ENCODE data around the gene GCNT1.

Gene GCNT1

GRCh38 chr9:76465442-76466298 is 6.7 kb downstream of the GCNT1 start:
- H2AFZ ChIP-seq (ENCODE audit: insufficient read depth, low read length, poor library complexity) = no peak overlapping the region
- H3K4ac ChIP-seq (ENCODE audit: low read depth, low read length) = no peak overlapping the region
- H3K36me3 ChIP-seq (ENCODE audit: control insufficient read depth in 1 of 2, insufficient read depth in 2 of 2, low read length in 2 of 2) = no peaks in the 10 kb centered on the region
- H3K14ac ChIP-seq (ENCODE audit: low read length) = no peak overlapping the region
- H3K27ac ChIP-seq (ENCODE audit: low read depth, low read length) = no peak overlapping the region
- no peaks in the 10 kb centered on the region for H3K79me1 ChIP-seq (ENCODE audit: low read length)
- H2BK5ac ChIP-seq (ENCODE audit: low read depth, low read length, poor library complexity) = no peak overlapping the region
- DNase-seq = no peak
- H4K8ac ChIP-seq (ENCODE audit: low read depth, low read length) = no peak overlapping the region
- no peak overlapping the region for H3K4me2 ChIP-seq (ENCODE audit: low read length)
- no peak overlapping the region for H2BK12ac ChIP-seq (ENCODE audit: low read length)
- no peak overlapping the region for H3K9ac ChIP-seq (ENCODE audit: low read length)
- no peak overlapping the region for H4K12ac ChIP-seq (ENCODE audit: low read depth, low read length)
- H3K23ac ChIP-seq (ENCODE audit: low read length) = no peak overlapping the region
- no peak overlapping the region for H2AK5ac ChIP-seq (ENCODE audit: low read length)
- no peak overlapping the region for H3K18ac ChIP-seq (ENCODE audit: low read length)
- H3K4me1 ChIP-seq (ENCODE audit: control insufficient read depth in 1 of 2, insufficient read depth in 2 of 2, low read length in 2 of 2) = no peaks in the 10 kb centered on the region
- no peak overlapping the region for H2BK120ac ChIP-seq (ENCODE audit: insufficient read depth, low read length, poor library complexity)
- no peaks in the 10 kb centered on the region for H3K9me3 ChIP-seq (ENCODE audit: insufficient read depth, low read depth, low read length)
- no peaks in the 10 kb centered on the region for H3K79me2 ChIP-seq (ENCODE audit: control insufficient read depth, insufficient read depth, low read length, poor library complexity)
- no peaks in the 10 kb centered on the region for H3K27me3 ChIP-seq (ENCODE audit: insufficient read depth, low read length)
- no peak overlapping the region for H4K91ac ChIP-seq (ENCODE audit: low read depth, low read length)
- WGBS (ENCODE audit: extremely low coverage, insufficient coverage, insufficient read length) = no CpG with 5 or more reads among the region's 8 CpGs
- H3K4me3 ChIP-seq (ENCODE audit: low read depth, low read length) = no peak overlapping the region

GRCh38 chr9:76466299-76466605 is 7.3 kb downstream of the GCNT1 start:
- no peak overlapping the region for H2AK5ac ChIP-seq (ENCODE audit: low read length)
- H3K4me3 ChIP-seq (ENCODE audit: low read depth, low read length) = no peak overlapping the region
- no peak overlapping the region for H2BK120ac ChIP-seq (ENCODE audit: insufficient read depth, low read length, poor library complexity)
- no peaks in the 10 kb centered on the region for H3K79me2 ChIP-seq (ENCODE audit: control insufficient read depth, insufficient read depth, low read length, poor library complexity)
- no peak overlapping the region for H2BK12ac ChIP-seq (ENCODE audit: low read length)
- H3K27me3 ChIP-seq (ENCODE audit: insufficient read depth, low read length) = no peaks in the 10 kb centered on the region
- DNase-seq = no peak
- no peak overlapping the region for H3K23ac ChIP-seq (ENCODE audit: low read length)
- WGBS (ENCODE audit: extremely low coverage, insufficient coverage, insufficient read length) = no CpG with 5 or more reads among the region's 2 CpGs
- H3K4me2 ChIP-seq (ENCODE audit: low read length) = no peak overlapping the region
- no peak overlapping the region for H3K27ac ChIP-seq (ENCODE audit: low read depth, low read length)
- no peaks in the 10 kb centered on the region for H3K36me3 ChIP-seq (ENCODE audit: control insufficient read depth in 1 of 2, insufficient read depth in 2 of 2, low read length in 2 of 2)
- H3K9me3 ChIP-seq (ENCODE audit: insufficient read depth, low read depth, low read length) = no peaks in the 10 kb centered on the region
- no peak overlapping the region for H3K14ac ChIP-seq (ENCODE audit: low read length)
- no peaks in the 10 kb centered on the region for H3K79me1 ChIP-seq (ENCODE audit: low read length)
- no peak overlapping the region for H3K4ac ChIP-seq (ENCODE audit: low read depth, low read length)
- H2BK5ac ChIP-seq (ENCODE audit: low read depth, low read length, poor library complexity) = no peak overlapping the region
- no peak overlapping the region for H2AFZ ChIP-seq (ENCODE audit: insufficient read depth, low read length, poor library complexity)
- H3K4me1 ChIP-seq (ENCODE audit: control insufficient read depth in 1 of 2, insufficient read depth in 2 of 2, low read length in 2 of 2) = peaks cover 3% of the 10 kb centered on the region in 2 experiments
- H4K12ac ChIP-seq (ENCODE audit: low read depth, low read length) = no peak overlapping the region
- no peak overlapping the region for H3K18ac ChIP-seq (ENCODE audit: low read length)
- H3K9ac ChIP-seq (ENCODE audit: low read length) = no peak overlapping the region
- no peak overlapping the region for H4K91ac ChIP-seq (ENCODE audit: low read depth, low read length)
- H4K8ac ChIP-seq (ENCODE audit: low read depth, low read length) = no peak overlapping the region

GRCh38 chr9:76474419-76474818 is 15.4 kb downstream of the GCNT1 start:
- no peak overlapping the region for H3K14ac ChIP-seq (ENCODE audit: low read length)
- no peak overlapping the region for H3K27ac ChIP-seq (ENCODE audit: low read depth, low read length)
- no peaks in the 10 kb centered on the region for H3K79me2 ChIP-seq (ENCODE audit: control insufficient read depth, insufficient read depth, low read length, poor library complexity)
- H3K79me1 ChIP-seq (ENCODE audit: low read length) = no peaks in the 10 kb centered on the region
- H3K9me3 ChIP-seq (ENCODE audit: insufficient read depth, low read depth, low read length) = peaks cover 3% of the 10 kb centered on the region
- no peak overlapping the region for H2BK120ac ChIP-seq (ENCODE audit: insufficient read depth, low read length, poor library complexity)
- DNase-seq = no peak
- no peak overlapping the region for H3K9ac ChIP-seq (ENCODE audit: low read length)
- H4K91ac ChIP-seq (ENCODE audit: low read depth, low read length) = no peak overlapping the region
- H2BK12ac ChIP-seq (ENCODE audit: low read length) = no peak overlapping the region
- no peak overlapping the region for H3K23ac ChIP-seq (ENCODE audit: low read length)
- peaks cover 10 to 13% of the 10 kb centered on the region in 2 experiments for H3K4me1 ChIP-seq (ENCODE audit: control insufficient read depth in 1 of 2, insufficient read depth in 2 of 2, low read length in 2 of 2)
- H3K18ac ChIP-seq (ENCODE audit: low read length) = no peak overlapping the region
- H2BK5ac ChIP-seq (ENCODE audit: low read depth, low read length, poor library complexity) = no peak overlapping the region
- WGBS (ENCODE audit: extremely low coverage, insufficient coverage, insufficient read length) = no CpG with 5 or more reads among the region's 3 CpGs
- H2AFZ ChIP-seq (ENCODE audit: insufficient read depth, low read length, poor library complexity) = no peak overlapping the region
- no peak overlapping the region for H4K12ac ChIP-seq (ENCODE audit: low read depth, low read length)
- no peak overlapping the region for H3K4ac ChIP-seq (ENCODE audit: low read depth, low read length)
- no peak overlapping the region for H4K8ac ChIP-seq (ENCODE audit: low read depth, low read length)
- no peak overlapping the region for H2AK5ac ChIP-seq (ENCODE audit: low read length)
- no peak overlapping the region for H3K4me3 ChIP-seq (ENCODE audit: low read depth, low read length)
- no peaks in the 10 kb centered on the region for H3K36me3 ChIP-seq (ENCODE audit: control insufficient read depth in 1 of 2, insufficient read depth in 2 of 2, low read length in 2 of 2)
- no peaks in the 10 kb centered on the region for H3K27me3 ChIP-seq (ENCODE audit: insufficient read depth, low read length)
- H3K4me2 ChIP-seq (ENCODE audit: low read length) = no peak overlapping the region

- Histone ChIP-seq H3K9ac (ENCODE audit: low read length) (no peak overlapping the region), H3K18ac (ENCODE audit: low read length) (no peak overlapping the region), H2BK5ac (ENCODE audit: low read depth, low read length, poor library complexity) (no peak overlapping the region), H3K9me3 (ENCODE audit: insufficient read depth, low read depth, low read length) (peaks cover 3% of the 10 kb centered on the region), H2BK120ac (ENCODE audit: insufficient read depth, low read length, poor library complexity) (no peak overlapping the region), H4K12ac (ENCODE audit: low read depth, low read length) (no peak overlapping the region), H3K27ac (ENCODE audit: low read depth, low read length) (no peak overlapping the region), H3K23ac (ENCODE audit: low read length) (no peak overlapping the region), H3K4ac (ENCODE audit: low read depth, low read length) (no peak overlapping the region), H3K27me3 (ENCODE audit: insufficient read depth, low read length) (no peaks in the 10 kb centered on the region), H2AFZ (ENCODE audit: insufficient read depth, low read length, poor library complexity) (no peak overlapping the region), H3K4me3 (ENCODE audit: low read depth, low read length) (no peak overlapping the region), H3K79me1 (ENCODE audit: low read length) (no peaks in the 10 kb centered on the region), H3K4me2 (ENCODE audit: low read length) (no peak overlapping the region), H2AK5ac (ENCODE audit: low read length) (no peak overlapping the region), H3K14ac (ENCODE audit: low read length) (no peak overlapping the region), H4K8ac (ENCODE audit: low read depth, low read length) (no peak overlapping the region), H3K79me2 (ENCODE audit: control insufficient read depth, insufficient read depth, low read length, poor library complexity) (no peaks in the 10 kb centered on the region), H4K91ac (ENCODE audit: low read depth, low read length) (no peak overlapping the region), H3K36me3 (ENCODE audit: control insufficient read depth in 1 of 2, insufficient read depth in 2 of 2, low read length in 2 of 2) (no peaks in the 10 kb centered on the region), H3K4me1 (ENCODE audit: control insufficient read depth in 1 of 2, insufficient read depth in 2 of 2, low read length in 2 of 2) (peaks cover 10 to 13% of the 10 kb centered on the region in 2 experiments), H2BK12ac (ENCODE audit: low read length) (no peak overlapping the region)
- no peak for DNase-seq
- no CpG with 5 or more reads among the region's 4 CpGs for WGBS (ENCODE audit: extremely low coverage, insufficient coverage, insufficient read length)
Measured at GRCh38 chr9:76475686-76476085, 16.7 kb downstream of the GCNT1 start.
